Measurements from ENCODE around the gene ACTG1.

DNA sequence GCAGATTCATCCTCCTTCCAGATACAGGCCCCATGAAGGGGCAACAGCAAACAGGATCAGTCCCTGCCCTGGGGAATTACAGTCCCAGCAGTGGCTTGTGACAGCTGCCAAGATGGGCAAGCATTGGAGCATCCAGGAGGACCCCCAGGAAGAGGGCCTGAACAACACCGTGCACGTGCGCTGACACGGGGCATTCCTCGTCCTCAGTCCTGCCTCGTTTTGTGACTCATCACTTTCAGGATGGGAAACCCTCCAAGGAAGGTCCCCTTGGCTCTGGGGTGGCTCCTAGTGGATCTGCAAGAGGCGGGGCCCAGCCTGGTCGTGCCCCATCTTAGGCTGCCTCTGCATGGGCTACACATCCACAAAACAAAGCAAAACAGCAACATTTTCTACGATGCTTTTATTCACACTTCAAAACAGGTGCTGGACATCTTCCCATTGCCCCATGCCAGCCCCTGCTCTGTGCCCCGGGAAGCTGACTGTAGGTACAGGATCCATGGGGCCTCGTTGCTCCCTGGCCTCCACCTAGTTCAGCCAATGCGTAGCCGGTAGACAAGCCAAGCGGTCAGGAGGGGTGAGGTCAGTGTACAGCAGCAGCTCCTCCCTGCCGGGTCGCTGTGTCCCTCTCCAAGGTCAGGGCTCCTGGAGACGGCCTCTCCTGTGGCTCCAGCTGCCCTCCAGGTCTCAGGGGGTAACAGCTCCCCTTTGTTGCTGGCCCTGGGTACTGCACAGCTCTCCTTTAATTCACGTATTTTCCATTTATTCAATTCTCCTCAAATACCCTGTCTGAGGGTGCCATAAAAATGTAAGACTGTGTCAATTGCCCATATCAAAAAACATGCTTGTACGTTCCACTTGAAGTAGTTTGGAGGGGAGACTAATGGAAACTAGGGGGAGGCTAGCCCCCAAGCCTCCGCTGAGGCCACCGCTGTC lies 32.2 kb downstream of the ACTG1 start:
- TF ChIP-seq GATA2 (IDR thresholded peaks at IDR 0.05; ENCODE audit: low read depth, low read length) (no peak), GATA3 (IDR thresholded peaks at IDR 0.05; ENCODE audit: low read depth, low read length) (no peak)

Measured in SH-SY5Y (cell line).